ENCODE data around the gene PUS10. TPM values are rescaled to one million over a fixed set of nuclear protein-coding genes. Genes with fewer than 3 reads are reported as not detected.
"Not testable (repeated sequence)": the region's sequence is repeated elsewhere in the genome, so short reads cannot be mapped to it uniquely, and the experiment has no call there.

The PUS10 gene
- polyA plus RNA-seq, 1 donor = 5.9 TPM

DNA sequence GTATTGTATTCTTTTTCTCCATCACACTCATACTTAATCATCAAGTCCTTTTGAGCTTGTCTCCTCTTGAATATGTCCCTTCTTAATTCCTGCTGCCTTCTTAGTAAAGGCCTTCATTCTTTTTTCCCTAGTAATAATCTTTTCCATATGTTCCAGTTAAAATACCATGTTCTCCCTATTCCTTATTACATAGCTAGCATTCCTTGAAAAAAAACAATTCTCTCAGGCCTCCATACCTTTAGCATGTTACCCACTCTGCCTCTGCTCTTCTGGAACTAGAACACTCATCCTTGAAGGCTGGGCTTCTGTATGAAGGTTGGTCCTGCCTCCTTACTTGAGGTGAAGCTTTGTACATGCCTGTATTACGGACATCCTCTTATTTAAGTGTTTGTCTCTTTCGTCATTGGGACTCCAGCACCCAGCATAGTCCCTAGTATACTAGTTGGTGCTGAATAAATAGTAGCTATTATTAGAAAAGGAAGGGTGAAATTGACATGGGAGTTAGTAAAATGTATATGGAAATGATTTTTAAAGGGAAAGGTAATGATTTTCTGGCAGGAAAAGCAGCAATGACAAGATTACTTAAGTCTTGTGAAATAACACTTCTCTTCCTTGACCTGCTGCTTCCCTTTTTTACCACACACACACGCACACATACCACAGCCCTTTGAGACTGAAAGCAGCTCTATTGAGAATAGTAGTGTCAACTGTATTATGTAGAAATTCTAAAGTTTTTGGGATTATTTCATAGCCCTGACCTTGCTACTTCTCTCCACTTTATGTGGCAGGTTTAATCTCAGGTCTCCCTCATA, 91.1 kb downstream of the PUS10 start:
- DNase-seq = peak; percentile 8

- DNase-seq = no peak
Observed at GRCh38 chr2:60925994-60926740, 91.9 kb downstream of the PUS10 start.

DNA sequence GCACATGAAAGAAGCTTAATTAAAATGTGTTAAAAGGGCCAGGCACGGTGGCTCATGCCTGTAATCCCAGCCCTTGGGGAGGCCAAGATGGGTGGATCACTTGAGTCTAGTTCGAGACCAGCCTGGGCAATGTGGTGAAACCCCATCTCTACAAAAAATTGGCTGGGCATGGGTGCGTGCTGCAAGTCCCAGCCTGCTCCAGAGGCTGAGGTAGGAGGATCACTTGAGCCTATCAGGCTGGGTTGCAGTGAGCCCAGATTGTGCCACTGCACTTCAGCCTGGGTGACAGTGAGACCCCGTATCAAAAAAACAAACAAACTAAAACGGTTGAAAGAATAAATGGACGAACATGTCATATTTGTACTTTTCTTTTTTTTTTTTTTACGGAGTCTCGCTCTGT, 110.7 kb downstream of the PUS10 start:
- DNase-seq = no peak

DNA sequence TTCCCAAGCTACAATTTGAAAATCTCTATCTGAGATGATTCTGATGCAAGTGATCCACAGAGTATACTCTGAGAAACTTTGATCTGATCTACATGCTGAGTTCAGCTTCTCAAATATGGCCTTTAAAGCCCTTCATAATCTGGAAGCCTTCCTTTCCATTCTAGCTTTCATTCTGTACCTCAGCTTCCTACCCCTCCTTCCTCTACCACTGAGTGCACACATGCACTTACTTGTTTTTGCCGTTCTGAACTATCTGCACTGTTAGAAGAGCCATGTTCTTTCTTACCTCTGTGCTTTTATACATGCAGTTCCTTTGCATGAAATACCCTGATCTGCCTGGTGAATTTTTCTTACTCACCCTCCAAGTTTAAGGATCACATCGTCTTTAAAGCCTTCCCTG, 111.7 kb downstream of the PUS10 start:
- DNase-seq = no peak

DNA sequence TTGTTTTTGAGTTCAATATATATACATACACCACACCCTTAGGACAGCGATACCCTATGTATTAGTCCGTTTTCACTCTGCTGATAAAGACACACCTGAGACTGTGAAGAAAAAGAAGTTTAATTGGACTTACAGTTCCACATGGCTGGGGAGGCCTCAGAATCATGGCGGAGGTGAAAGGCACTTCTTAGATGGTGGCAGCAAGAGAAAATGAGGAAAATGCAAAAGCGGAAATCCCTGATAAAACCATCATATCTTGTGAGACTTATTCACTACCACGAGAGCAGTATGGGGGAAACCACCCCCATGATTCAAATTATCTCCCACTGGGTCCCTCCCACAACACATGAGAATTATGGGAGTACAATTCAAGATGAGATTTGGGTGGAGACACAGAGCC, 112.2 kb downstream of the PUS10 start:
- not testable (repeated sequence) for DNase-seq

DNA sequence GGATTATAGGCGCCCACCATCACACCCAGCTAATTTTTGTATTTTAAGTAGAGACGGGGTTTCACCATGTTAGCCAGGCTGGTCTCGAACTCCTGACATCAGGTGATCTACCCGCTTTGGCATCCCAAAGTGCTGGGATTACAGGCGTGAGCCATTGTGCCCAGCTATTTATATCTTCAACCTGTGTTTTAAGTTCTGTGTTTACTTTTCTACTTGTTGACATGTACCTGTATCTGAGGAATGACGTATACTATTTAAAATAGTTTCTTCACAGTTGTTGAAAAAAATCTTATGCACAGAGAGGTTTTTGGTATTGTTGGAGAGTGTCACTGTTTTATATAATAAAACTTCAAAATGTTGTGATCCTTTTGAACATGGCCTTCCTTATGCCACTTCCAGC, 116.8 kb downstream of the PUS10 start:
- not testable (repeated sequence) for DNase-seq

DNA sequence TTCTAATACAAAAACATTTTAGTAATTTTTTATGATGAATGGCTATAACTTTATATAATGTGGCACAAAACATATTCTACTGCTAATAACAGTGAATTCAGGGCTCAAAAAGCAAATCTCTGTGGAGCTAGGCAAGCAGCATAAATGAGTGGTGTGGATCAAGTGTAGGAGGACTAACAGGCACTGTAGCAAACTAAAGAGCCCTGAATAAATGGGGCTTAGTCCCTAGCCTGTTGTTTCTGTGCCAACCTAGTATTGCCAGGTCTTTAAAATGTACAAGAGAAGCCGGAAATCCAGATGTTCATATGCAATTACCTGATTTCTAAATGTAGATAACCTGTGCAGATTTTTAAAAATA, 118.2 kb downstream of the PUS10 start:
- DNase-seq = no peak

DNA sequence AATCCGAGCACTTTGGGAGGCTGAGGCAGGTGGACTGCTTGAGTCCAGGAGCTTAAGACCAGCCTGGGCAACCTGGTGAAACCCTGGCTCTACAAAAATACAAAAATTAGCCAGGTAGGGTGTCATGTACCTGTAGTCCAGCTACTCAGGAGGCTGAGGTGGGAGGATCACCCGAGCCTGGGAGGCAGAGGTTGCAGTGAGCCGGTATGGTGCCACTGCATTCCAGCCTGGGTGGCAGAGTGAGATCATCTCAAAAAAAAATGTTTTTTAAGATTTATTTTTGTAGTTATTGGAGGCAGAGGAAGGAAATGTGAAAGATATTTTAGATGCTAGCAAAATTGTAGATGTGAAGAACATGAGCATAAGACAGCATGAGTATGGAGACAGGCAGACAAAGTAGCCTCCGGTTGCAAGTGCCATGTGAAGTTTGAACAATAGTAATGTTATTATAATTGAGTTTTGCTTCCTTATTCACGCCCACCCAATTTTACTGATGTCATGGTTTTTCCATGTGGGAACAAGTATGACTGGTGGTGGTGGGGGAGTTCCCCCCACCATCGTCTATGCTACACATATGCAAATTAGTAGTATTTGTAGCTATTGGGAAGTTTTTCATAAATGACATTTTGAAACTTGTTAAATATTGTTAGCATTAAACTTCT, 118.7 kb downstream of the PUS10 start:
- no peak for DNase-seq

- DNase-seq = no peak
Observed at GRCh38 chr2:60898567-60898966, 119.5 kb downstream of the PUS10 start.

Other genes with a start within 250 kb of the PUS10 start
- 5.2 TPM for gene REL, start 136.7 kb downstream of the PUS10 start, polyA plus RNA-seq (ENCODE audit: insufficient read length)
- gene PEX13, start 535 bp downstream of the PUS10 start, polyA plus RNA-seq (ENCODE audit: insufficient read length) = 20.7 TPM
- 12.2 TPM for gene SANBR, start 47.6 kb upstream of the PUS10 start, polyA plus RNA-seq (ENCODE audit: insufficient read length)
- 20.9 TPM for gene C2orf74, start 143.9 kb upstream of the PUS10 start, polyA plus RNA-seq (ENCODE audit: insufficient read length)